Hepatic stellate cell (primary cell): ENCODE data around the gene FKTN.
A peak's percentile ranks its signal among the peaks of the same experiment; 100 is the strongest.

ENCODE experiments used
- DNase-seq: peaks from one replicate; pipeline ENCODE4 v3.0.0; 2011; ENCODE audit warnings: low spot score

The FKTN gene

DNA sequence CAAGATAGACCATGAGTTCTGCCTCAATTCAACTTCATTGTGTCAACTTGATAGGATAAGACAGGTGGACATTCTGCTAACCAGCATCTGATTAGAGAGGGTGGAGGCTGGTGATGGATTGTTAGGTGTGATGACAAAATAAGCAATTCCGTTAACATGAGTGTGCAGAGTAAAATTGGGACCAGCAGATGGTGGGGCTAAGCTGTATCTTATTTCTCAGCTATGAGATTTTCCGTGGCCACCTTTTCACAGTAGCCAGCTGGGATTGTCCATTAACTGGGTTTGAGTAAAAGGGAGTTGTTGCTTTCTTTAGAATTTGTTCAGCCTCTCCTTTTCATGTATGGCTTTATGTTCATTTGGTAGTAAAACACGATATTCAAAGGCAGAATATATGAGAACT lies 75.5 kb downstream of the FKTN start:
- DNase-seq, result no peak

DNA sequence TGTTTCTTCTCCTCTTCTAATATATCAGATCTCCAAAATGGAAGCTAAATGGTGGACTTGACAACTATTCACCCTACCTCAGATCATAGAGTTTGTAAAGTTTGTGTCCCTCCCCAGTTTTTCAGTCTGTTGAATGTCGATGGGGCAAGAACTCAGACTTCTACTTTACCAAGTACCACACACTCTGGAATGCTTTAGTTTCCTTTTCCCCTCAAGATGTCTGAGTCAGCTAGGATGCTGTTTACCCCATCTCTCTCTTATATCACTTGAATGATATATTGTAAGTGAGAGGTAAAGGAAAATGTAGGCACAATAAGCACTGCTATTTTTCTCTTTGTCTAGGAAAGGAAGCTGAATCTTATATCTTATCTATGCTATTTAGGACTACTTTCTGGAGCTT lies 78.4 kb downstream of the FKTN start:
- DNase-seq, result no peak

DNA sequence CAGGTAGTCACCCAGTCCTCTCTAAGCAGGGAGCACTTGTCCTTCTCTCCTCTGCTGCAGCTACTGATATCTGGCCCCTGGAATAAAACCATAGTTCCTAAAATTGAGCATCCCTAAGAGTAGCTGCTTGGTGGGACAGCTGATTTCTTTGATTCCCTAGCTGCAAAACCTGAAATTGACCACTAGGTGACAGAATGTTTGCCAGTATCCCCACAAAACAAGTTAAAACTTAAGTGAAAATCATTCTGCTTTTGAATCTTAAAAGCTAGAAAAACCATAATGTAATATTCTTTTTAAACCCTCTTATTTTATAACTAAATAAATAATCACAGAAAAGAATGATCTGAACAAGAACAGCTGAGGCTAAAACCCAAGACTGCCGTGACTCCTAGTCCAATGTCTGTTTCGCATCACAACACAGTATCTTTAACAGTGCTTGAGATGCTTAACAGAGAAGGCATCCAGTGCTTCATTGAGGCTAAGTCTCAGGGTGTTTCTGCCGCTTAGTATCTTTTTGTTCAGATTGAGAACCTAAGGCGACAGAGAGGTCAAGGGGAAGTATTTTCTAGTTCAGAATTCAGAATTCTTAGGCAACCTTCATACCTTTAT lies 80.0 kb downstream of the FKTN start:
- no peak for DNase-seq

DNA sequence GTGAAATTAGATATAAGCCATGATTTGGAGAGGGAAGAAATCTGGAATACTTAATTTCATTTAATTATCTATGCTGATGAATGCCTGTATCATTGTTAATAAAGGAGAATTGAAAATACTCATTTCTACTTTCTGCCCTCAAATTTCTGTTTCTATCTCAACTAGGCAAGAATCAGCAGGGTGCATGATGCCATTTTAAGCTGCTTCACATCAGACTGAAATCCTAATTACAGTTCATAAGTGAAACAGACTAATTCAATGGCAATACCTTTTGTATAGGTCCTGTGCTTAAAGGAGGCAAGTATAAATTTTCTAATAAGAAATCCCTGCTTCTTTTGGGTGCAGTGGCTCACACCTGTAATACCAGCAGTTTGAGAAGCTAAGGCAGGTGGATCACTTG lies 82.0 kb downstream of the FKTN start:
- DNase-seq, result no peak

GRCh38 chr9:105643795-105644194 lies 85.9 kb downstream of the FKTN start:
- no peak for DNase-seq

- no peak for DNase-seq
These were observed 89.1 kb downstream of the FKTN start for GRCh38 chr9:105646879-105647594.

GRCh38 chr9:105647595-105648349 lies 89.8 kb downstream of the FKTN start:
- DNase-seq, result no peak

GRCh38 chr9:105651806-105652205 lies 93.9 kb downstream of the FKTN start:
- no peak for DNase-seq

- DNase-seq, result peak; percentile 17
These were observed 98.4 kb downstream of the FKTN start for GRCh38 chr9:105656131-105656921.

DNA sequence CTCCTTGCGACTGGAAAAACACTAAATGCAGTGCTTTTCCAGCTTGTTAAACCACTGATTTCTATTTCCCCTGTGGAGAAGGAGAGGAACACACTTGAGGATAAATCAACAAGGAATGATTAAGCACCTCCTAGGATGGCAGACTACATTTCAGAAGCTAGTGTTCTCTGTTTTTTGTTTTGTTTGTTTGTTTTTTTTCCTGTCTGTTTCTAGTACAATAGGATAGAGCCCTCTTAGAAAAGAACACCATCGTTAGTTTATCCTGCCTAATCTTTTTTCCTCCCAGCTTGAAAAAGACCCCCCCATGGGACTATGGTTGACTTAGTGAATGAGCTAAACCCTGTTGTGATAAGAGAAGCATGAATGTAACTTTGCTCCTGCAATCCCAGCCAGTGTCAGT lies 100.4 kb downstream of the FKTN start:
- DNase-seq, result no peak

DNA sequence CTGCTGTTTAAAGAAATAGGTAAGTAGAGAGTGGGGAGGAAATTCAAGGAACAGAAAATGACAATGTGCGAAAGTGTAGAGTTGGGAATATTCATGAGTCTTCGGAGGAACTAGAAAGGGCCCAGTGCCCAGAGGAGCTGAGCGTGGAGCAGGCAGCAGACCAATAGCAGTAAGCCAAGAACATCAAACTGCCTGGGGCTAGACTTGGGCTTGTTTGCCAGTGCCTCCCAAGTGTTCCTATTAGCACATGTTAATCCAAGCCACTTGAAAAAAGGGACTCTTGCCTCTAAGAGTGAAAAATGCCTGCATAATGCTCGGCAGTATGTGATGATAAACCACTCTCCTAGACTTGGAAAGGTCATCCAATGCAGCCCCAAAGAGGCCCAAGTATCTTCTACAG lies 103.1 kb downstream of the FKTN start:
- DNase-seq, result no peak

- no peak for DNase-seq
These were observed 104.5 kb downstream of the FKTN start, which contains the start of gene TAL2 for GRCh38 chr9:105662184-105663104. Gene TAL2 (plus strand): TSS chr9:105662457. CDS start chr9:105662497, 40 bp downstream.

DNA sequence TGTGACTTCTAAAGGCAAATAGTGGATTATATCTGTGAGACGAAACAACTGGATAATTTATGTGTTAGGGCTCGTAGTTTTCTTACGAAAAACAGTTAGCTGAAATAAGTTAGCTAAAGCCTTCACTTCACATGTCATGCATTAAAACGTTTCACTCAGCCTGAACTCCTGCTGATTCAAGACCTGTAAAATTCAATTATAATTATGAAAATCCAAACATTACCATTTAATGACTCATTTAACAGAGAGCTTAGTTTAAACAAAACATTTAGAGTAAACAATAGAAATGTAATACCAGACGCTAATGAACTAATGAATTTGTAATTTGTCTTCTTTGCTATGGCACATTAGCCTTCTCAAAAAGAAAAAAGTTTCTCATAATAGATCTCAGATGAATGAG lies 106.0 kb downstream of the FKTN start:
- no peak for DNase-seq

- DNase-seq, result no peak
These were observed 109.9 kb downstream of the FKTN start for GRCh38 chr9:105667867-105668266.

DNA sequence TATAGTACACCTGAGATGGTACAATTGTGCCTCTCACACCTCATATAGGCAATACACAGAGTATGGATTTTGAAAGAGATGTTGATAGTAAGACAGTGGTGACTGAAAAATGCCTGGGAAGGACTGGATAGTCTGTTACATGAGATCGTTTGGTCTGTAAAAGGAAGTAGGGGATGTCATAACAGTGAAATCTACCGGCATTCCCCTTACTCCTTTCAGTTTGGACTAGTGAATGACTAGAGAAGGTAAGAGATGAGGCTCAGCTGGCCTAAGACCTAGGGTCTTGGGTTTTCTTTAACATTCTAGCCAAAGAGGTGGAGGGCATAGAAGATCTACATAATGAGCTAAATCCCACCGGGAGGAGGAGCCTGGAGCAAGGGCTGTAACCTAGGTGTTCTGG lies 112.4 kb downstream of the FKTN start:
- no peak for DNase-seq

GRCh38 chr9:105670775-105671174 lies 112.8 kb downstream of the FKTN start:
- DNase-seq, result no peak

DNA sequence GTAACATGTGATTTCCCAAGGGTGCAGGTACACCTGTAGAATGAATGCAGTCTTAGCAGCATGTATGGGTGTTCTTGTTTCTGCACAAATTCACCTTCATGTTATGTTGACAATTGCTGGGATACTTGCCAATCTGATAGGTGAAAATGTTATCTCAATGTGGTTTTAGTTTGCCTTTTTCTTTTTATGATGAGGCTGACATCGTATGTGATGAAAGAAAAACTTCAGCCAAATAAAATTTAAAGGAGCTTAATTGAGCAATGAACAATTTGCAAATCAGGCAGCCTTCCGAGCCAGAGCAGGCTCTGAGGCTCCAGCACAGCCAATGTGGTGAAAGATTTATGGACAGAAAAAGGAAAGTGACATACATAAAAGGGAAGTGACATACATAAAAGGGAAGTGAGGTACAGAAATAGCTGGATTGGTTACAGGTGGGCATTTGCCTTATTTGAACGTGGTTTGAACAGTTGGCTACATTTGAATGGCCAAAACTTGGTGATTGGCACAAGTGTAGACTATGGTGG lies 114.8 kb downstream of the FKTN start:
- no peak for DNase-seq

DNA sequence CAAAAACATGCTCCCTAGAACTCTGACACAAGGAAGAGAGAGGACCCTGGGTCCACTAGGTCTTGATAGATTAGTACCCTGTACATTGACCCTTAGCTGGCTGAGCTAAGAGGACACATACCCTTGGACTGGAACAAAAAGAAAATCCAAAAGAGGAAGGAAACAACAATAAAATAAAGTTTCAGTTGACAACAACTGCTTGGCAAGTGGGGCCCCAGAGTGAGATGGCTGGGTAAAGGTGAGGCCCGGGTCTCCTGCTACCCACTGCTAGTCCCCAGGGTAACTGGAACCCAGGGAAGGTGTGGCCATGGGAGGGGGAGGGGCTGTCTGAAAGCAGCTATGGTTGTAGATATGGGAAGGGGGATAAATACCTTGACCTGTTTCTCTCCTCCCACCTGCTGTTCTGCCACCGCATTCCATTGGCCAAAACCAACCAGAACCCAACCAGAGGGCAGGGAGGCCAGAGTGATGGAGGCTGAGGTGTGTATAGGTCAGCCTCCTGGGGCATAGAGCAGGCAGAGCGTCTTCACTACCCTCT lies 116.0 kb downstream of the FKTN start:
- DNase-seq, result no peak

DNA sequence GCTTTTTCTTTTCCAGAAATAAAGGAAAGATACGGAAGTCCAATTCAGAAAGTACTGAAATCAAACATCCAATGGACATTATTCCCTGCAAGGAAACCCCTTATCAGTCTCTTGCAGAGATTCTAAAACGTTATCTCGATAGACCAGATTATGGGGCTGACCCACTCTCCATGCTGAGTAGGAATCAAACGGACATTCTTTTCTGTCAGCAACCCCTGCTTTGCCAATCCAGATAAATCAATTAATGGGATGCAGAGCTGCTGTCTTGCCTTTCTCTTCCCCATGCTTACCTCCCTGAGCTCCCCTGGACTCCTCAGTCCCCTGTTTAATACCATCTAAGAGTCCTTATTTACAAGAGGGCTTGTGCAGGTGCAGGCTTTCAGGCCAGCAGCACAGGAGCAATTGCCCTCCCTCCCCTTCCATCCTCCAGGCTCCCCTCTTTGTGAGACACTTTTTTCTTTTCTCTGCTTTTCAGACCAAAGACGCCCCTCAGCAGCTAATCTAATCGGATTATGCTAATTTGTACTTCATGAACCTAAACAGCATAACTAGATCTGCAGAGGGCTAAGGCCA lies 118.5 kb downstream of the FKTN start:
- no peak for DNase-seq

DNA sequence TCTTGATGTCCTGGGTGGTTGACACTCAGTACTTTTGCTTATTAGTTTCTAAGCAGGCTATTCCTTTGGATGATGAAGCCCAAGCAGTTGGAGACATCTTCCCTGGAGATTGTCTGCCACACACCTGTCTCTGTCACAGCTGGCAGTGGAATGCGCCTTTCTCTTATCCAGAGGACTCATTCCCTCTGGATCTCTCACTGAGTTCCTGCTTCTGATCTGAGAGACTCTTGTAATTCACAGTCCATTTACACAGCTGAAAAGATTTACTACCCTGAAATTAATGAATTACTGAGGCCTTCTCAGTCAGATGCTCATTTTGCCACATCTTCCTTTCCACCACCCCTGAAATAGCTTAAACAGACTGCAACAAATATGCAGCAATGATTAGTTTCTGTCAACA lies 120.2 kb downstream of the FKTN start:
- DNase-seq, result no peak
